Central memory CD8-positive, alpha-beta T cell (primary cell): ENCODE data around the gene PRKACA.

Source experiments
- ATAC-seq: fragments of 150-1000 bp; cut with Tn5 transposase; replicated peaks from 2 replicates; pipeline ENCODE4 v1.10.0; 2022; ENCODE audit warnings: mild to moderate bottlenecking, moderate FRiP score, moderate number of reproducible peaks; ENCODE audit not compliant: poor library complexity, severe bottlenecking; ENCODE audit errors: extremely low read depth
- DNase-seq, 2 donors: peaks; one replicate each; pipeline ENCODE4 v3.0.0; 2021; ENCODE audit warnings: low spot score in 2 of 2
- H3K27ac Mint-ChIP-seq: one replicate; pipeline ENCODE4 v1.8.0; 2022; ENCODE audit warnings: low read depth, mild to moderate bottlenecking, moderate library complexity, mixed read lengths
- H3K27me3 Mint-ChIP-seq: one replicate; pipeline ENCODE4 v1.8.0; 2022; ENCODE audit warnings: mixed read lengths
- H3K36me3 Mint-ChIP-seq: one replicate; pipeline ENCODE4 v1.8.0; 2022; ENCODE audit warnings: mild to moderate bottlenecking, moderate library complexity, mixed read lengths; ENCODE audit not compliant: insufficient read depth
- H3K4me1 Mint-ChIP-seq: one replicate; pipeline ENCODE4 v1.8.0; 2022; ENCODE audit warnings: mixed read lengths
- H3K4me3 Mint-ChIP-seq: one replicate; pipeline ENCODE4 v1.8.0; 2022; ENCODE audit warnings: mild to moderate bottlenecking, moderate library complexity, mixed read lengths
- H3K9me3 Mint-ChIP-seq: one replicate; pipeline ENCODE4 v1.8.0; 2022; ENCODE audit warnings: mixed read lengths

PRKACA gene

GRCh38 chr19:14093117-14093823 lies 24.3 kb downstream of the PRKACA start:
- no peaks in the 10 kb centered on the region for H3K9me3 Mint-ChIP-seq
- ATAC-seq (no peak), DNase-seq (no peak)
- H3K27ac Mint-ChIP-seq = no peak overlapping the region
- H3K36me3 Mint-ChIP-seq = peaks cover 28% of the 10 kb centered on the region
- no peaks in the 10 kb centered on the region for H3K27me3 Mint-ChIP-seq
- H3K4me3 Mint-ChIP-seq = peak overlapping the region; percentile 19
- H3K4me1 Mint-ChIP-seq = peaks cover 17% of the 10 kb centered on the region

DNA sequence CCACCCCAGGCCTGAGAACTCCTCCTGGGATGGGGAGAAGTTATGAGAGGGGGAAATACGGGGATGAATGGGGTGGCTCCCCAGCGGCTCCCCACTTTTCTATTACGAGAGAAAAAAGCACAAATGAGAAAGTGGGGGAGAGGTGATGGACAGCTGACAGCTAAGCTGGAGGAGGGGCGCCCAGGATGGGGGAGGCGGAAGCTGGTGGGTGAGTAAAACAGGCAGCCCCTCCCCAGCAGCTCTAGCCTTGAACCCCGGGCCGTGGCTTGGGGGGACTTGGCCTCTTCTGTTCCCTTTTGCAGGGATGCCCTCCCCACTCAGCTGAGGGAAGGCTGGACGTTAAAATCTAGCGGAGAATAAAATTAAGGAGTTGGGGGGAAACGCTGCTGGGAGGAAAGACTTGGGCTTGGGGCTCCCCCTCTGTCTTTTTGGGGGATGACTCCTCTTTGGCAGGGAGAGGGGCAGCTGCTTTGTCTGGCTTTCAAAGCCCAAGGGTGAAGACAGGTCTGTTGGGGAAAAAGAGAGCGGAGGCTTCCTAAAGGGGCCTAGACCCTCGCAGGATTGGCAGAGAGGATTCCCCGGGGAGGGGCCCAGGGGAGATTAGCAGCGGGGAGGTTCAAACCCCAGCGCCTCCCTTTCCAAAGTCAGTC lies 25.6 kb downstream of the PRKACA start:
- Mint-ChIP-seq H3K9me3 (no peaks in the 10 kb centered on the region), H3K4me1 (peaks cover 17% of the 10 kb centered on the region), H3K27ac (peak overlapping the region; percentile 95), H3K36me3 (peaks cover 26% of the 10 kb centered on the region), H3K4me3 (peak overlapping the region; percentile 97), H3K27me3 (no peaks in the 10 kb centered on the region)
- DNase-seq (no peak), ATAC-seq (no peak)

DNA sequence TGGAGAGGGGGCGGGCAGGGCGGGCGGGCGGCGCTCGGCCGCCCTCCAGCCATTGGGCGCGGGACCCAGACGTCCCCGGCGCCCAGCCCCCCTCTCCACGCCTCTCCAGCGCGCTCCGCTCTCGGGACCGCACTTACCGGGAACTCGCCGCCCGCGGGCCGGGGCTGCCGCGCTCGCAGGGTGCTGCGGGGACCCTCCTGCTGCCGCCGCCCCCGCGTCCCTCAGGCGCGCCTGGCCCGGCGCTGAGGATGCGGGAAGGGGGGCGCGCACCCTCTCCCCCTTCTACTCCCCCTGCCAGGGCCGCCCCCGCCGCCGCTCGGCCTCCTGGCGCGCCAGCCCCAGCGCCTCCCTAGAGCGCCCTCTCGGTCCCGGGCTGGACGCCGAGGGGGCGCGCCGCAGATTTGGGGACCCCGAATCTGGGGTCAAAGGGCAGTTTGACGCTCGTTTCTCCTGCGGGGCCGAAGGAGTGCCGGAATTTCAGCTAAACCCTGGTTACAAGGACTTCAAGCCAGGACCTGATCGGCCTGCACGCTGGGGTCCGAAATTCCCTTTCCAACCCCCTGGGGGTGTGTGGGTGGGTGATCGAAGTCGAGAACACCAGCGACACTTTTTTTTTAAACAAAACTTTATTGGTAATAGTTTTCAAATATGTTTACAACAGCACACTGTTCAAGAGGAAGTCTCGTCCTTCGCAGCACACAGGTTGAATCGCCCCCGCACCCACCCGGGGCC lies 26.3 kb downstream of the PRKACA start:
- H3K4me3 Mint-ChIP-seq = peak overlapping the region; percentile 97
- ATAC-seq = peak; percentile 47
- H3K36me3 Mint-ChIP-seq = peaks cover 26% of the 10 kb centered on the region
- peak; percentile 57 to 65 for DNase-seq
- H3K4me1 Mint-ChIP-seq = peaks cover 17% of the 10 kb centered on the region
- peak overlapping the region; percentile 95 for H3K27ac Mint-ChIP-seq
- no peaks in the 10 kb centered on the region for H3K27me3 Mint-ChIP-seq
- no peaks in the 10 kb centered on the region for H3K9me3 Mint-ChIP-seq

DNA sequence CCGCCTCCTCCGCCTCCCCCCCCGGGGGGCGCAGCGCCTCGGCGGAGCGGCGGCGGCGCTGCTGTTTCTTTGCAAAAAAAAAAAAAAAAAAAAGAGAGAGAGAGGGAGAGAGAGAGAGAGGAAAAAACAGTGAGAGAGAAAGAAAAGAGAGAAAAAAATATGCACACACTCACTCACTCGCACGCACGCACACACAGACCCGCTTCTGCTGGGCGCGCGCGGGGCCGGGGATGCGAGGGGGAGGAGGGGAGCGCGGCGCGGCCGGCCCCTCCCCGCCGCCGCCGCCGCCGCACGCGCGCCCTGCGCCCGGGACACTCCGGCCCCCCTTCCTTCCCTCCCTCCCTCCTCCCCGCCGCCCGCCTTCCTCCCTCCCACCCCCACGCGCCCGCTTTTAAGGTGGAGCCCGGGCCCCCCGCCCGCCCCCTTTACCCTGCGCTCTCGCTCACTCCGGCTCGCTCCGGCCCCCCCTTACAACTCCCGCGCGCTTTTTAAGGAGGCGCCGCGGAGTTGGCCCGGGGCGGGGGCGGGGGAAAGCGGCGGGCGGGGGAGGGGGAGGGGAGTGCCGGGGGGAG lies 27.0 kb downstream of the PRKACA start, which contains the start of gene SAMD1:
Gene SAMD1 (minus strand): TSS at position 243 of the 572 bp plus-strand sequence.
- H3K9me3 Mint-ChIP-seq = no peaks in the 10 kb centered on the region
- H3K27me3 Mint-ChIP-seq = no peaks in the 10 kb centered on the region
- peak within 1 kb of the TSS; percentile 95 for H3K27ac Mint-ChIP-seq
- ATAC-seq (peak; percentile 66), DNase-seq (peak in 1 of 2 donors; percentile 64)
- H3K4me1 Mint-ChIP-seq = peaks cover 17% of the 10 kb centered on the region
- peaks cover 26% of the 10 kb centered on the region for H3K36me3 Mint-ChIP-seq
- peak within 1 kb of the TSS; percentile 97 for H3K4me3 Mint-ChIP-seq

GRCh38 chr19:14089662-14090508 lies 27.7 kb downstream of the PRKACA start:
- peak overlapping the region; percentile 82 for H3K4me3 Mint-ChIP-seq
- peaks cover 17% of the 10 kb centered on the region for H3K4me1 Mint-ChIP-seq
- ATAC-seq (peak; percentile 21), DNase-seq (peak in 1 of 2 donors; percentile 30)
- peaks cover 26% of the 10 kb centered on the region for H3K36me3 Mint-ChIP-seq
- H3K9me3 Mint-ChIP-seq = no peaks in the 10 kb centered on the region
- H3K27ac Mint-ChIP-seq = peak overlapping the region; percentile 89
- H3K27me3 Mint-ChIP-seq = no peaks in the 10 kb centered on the region

DNA sequence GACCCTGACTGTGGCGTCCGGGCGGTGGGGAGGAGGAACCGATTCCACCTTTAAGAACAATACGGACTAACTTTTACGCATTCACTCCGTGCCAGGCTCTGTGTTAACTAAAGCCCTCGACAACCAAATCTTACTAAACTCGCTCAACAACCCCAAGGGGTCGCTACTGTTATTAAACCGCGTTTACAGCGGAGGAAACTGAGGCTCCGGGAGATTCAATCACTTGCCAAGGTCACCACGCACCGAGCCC lies 28.2 kb downstream of the PRKACA start:
- no peak for DNase-seq
- H3K36me3 Mint-ChIP-seq = peaks cover 23% of the 10 kb centered on the region
- no peaks in the 10 kb centered on the region for H3K9me3 Mint-ChIP-seq
- H3K4me3 Mint-ChIP-seq = peak overlapping the region; percentile 73
- no peak for ATAC-seq
- no peaks in the 10 kb centered on the region for H3K27me3 Mint-ChIP-seq
- no peak overlapping the region for H3K27ac Mint-ChIP-seq
- H3K4me1 Mint-ChIP-seq = peaks cover 17% of the 10 kb centered on the region

DNA sequence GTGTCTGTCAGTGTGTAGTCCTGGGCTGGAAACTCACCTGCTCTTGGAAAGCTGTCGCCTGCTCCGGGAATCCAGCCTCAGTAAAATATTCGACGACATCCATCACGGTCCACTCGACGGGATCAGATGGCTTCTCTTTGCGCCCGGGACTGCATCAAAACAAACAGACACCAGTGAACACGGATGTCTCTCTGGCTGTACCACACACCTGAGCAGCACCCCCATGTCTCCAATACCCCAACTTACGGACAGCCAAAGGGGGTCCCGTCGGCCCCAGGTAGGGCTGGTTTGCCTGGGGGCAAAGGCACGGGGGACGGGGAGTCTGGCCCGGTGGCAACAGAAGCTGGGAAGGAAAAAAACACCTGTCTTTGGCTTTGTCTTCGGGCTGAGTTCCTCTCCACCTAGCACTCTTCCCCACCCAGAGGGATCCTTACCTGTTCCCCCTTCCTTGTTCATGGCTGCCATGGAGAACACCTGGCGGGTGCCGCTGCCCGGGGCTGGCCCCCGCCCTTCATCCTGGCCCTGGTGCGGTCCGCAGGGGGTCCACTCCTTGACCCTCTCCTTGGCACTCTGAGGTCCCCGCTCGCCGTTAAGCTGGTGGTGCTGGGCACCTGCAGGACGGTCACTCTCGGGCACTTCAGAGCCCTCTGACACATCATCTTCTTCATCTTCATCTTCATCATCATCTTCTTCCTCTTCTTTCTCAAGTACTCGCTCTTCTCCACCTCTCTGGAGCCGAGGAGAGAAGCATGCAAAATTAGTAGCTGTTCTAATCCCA lies 28.7 kb downstream of the PRKACA start:
- peaks cover 17% of the 10 kb centered on the region for H3K4me1 Mint-ChIP-seq
- H3K27me3 Mint-ChIP-seq = no peaks in the 10 kb centered on the region
- ATAC-seq = no peak
- no peak for DNase-seq
- H3K36me3 Mint-ChIP-seq = peaks cover 23% of the 10 kb centered on the region
- H3K9me3 Mint-ChIP-seq = no peaks in the 10 kb centered on the region
- H3K4me3 Mint-ChIP-seq = peak overlapping the region; percentile 73
- no peak overlapping the region for H3K27ac Mint-ChIP-seq

GRCh38 chr19:14086098-14086497 lies 31.5 kb downstream of the PRKACA start:
- H3K4me1 Mint-ChIP-seq = peaks cover 11% of the 10 kb centered on the region
- no peaks in the 10 kb centered on the region for H3K9me3 Mint-ChIP-seq
- peaks cover 20% of the 10 kb centered on the region for H3K36me3 Mint-ChIP-seq
- ATAC-seq (no peak), DNase-seq (no peak)
- H3K4me3 Mint-ChIP-seq = no peak overlapping the region
- H3K27ac Mint-ChIP-seq = no peak overlapping the region
- H3K27me3 Mint-ChIP-seq = no peaks in the 10 kb centered on the region

GRCh38 chr19:14085309-14085995 lies 32.1 kb downstream of the PRKACA start, which contains the start of gene C19orf67:
TSS of gene C19orf67 (minus strand) at chr19:14085783. CDS start at chr19:14085627, 156 bp downstream.
- Mint-ChIP-seq H3K36me3 (peaks cover 20% of the 10 kb centered on the region), H3K4me1 (peaks cover 17% of the 10 kb centered on the region), H3K27me3 (no peaks in the 10 kb centered on the region), H3K4me3 (no peak within 1 kb of the TSS), H3K27ac (no peak within 1 kb of the TSS), H3K9me3 (no peaks in the 10 kb centered on the region)
- DNase-seq (no peak), ATAC-seq (no peak)

GRCh38 chr19:14082675-14082960 lies 34.9 kb downstream of the PRKACA start:
- Mint-ChIP-seq H3K4me1 (peaks cover 11% of the 10 kb centered on the region), H3K36me3 (peaks cover 7% of the 10 kb centered on the region), H3K4me3 (peak overlapping the region; percentile 82), H3K27me3 (no peaks in the 10 kb centered on the region), H3K27ac (no peak overlapping the region), H3K9me3 (no peaks in the 10 kb centered on the region)
- DNase-seq (no peak), ATAC-seq (no peak)
